ENCODE measurements around the gene OGA.

The OGA gene

DNA sequence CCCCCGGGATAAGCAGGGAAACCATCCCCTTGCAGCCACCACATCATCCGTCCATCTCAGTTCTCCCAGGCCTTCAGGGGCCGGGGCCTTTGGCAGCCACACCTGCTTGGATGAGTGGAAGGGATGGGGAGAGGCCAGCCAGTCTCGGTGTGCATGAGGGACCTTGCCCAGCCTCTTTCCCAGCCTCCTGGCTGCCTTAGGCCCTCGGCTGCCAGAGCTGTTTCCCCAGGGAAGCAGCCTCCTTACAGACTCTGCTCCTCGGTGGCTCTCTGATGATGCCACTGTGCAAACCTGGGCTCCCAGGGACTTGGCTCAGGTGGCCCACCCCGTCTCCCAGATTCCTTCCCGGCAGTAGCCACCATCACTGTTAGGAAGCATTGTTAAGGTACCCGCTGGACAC lies 57.0 kb downstream of the OGA start:
- no peak for DNase-seq (ENCODE audit: low read depth in 2 of 3, low spot score in 2 of 3)

DNA sequence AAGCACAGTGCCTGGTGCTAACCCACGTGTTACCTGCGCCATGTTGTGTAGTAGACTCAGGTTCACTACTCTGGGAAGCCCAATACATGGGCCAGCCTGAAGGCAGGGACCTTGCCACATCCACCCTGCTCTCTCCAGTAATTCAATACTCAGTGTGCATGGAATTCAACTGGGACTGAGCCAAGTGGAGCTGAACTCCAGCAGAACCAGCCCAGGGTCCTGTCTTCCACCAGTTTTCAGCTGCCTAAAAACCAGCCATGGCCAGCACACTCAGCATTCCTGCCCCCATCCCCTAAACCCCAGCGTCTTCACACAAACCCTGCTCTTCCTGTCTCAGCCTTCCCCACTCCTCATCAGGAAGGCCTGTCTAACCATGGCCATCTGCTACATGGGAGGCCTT lies 57.7 kb downstream of the OGA start:
- DNase-seq (ENCODE audit: low read depth in 2 of 3, low spot score in 2 of 3) = no peak

DNA sequence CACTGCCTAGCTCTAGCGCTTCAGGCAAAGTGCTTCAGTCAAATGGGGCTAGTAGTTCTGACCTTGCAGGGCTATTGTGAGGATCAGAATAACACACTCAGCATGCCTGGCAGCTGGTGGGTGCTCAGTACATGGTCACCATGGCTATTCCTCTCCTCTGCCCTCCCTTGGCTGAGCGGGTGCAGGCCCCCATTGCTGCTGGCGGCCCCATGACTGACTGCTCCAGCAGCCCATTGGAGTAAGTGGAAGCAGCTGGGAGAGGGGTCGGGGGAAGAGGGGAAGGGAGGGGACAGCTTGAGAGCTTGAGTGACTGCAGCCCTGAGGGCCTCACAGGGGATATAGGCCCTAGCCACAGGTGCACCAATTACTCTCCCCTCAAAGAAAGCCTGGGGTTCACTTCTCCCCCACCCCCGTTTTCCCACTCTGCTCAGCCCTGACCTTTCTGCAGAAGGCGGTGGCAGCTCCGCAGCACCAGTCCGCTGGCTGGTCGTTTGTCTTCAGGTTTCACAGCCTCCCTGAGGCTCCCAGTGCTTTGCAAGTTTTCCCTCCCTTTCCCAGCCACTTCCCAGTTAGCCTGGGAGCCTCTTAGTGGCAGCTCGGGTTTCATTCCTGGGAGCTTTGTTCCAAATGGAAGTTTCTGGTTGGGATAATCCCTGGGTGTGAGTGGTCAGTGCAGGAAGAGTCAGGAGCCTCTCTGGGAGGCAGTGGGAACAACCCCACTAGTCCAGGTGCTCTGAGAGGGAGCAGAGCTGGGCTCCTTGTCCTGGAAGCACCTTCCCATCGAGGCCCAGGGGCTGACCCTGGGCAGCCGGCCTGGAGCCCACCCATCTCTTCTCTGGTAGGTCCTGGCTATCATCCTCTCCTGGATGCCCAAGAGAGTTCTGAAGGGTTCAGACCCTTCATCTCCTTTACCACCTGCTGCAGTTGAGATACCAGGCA lies 58.7 kb downstream of the OGA start:
- no peak for DNase-seq (ENCODE audit: low read depth in 2 of 3, low spot score in 2 of 3)

DNA sequence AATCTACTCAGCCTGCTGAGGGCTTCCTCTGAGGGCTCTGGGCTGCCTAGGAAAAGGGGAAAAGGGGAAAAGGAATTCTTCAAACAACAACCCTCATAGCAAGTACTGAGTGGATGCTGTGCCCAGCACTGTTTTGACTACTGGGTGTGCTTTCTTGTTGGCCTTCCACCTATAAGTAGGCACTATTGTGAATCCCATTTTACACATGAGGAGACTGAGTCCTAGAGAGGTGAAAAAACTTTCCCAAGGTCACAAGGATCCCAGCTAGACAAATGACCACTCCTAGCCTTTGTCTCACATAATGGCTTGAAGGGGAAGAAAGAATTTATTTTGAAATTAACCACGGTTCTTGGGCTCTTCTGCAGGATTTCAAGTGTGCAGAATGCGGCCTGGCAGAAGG lies 59.4 kb downstream of the OGA start:
- no peak for DNase-seq (ENCODE audit: low read depth in 2 of 3, low spot score in 2 of 3)

DNA sequence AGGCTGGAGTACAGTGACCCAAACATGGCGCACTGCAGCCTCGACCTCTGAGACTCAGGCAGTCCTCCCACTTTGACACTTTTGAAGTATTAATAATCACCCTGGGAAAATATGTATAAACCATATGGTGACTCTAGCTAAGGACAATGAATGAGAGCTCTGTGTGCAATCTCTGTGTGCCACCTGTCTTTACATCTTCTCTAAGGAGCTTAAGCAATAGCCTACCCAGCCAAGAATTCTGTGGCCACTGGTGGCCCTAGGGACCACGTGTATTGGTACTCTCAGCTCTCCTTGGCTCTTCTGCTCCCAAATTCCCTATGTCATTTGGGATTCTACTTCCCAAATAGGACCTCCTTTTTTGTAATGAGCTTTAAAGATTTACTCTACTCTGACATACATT lies 66.0 kb downstream of the OGA start:
- no peak for DNase-seq (ENCODE audit: low read depth in 2 of 3, low spot score in 2 of 3)

DNA sequence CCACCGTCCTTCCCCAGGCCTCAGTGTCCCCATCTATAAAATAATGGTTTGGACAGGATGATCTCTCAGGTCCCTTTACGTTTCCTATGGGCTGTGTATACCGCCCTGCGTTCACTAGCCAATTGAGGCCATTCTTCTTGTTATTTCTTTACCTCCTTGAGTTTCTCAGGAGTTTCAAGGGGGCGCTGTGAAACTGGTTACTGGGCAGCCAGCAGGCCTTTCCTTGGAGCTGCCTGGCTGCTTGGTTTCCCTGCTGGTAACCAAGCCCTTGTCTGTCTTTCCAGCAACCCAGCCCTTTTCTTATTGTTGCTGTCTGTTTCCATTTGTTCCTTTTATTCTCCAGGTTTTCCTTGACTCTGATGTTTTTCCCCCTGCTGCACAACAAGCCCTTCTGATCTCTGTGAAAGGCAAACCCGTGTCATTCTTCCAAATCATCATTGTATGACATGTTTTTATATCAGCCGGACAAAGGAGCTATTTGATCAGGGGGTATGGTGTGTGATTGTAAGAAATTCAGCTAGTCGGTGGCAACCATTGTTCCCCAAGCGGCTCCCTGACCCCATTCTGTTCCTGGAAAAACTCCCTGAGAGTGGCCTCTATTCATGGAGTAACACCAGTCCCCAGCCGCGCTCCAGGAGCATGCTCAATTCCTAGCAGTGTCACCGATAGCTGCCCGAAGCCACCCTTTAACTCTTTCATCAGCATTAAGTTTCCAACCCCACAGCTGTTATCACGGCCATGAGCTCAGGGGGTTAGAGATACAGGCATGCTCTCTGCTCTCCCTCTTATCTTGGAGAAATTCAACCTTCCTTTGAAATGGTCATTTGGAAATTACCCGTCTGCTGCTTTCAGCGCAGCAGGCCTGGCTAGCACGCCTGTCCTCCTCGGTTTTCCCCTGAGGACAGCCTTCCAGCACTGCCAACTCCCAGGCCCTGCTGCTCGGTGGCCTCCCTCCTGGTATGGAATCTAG lies 68.9 kb downstream of the OGA start:
- no peak for DNase-seq (ENCODE audit: low read depth in 2 of 3, low spot score in 2 of 3)

DNA sequence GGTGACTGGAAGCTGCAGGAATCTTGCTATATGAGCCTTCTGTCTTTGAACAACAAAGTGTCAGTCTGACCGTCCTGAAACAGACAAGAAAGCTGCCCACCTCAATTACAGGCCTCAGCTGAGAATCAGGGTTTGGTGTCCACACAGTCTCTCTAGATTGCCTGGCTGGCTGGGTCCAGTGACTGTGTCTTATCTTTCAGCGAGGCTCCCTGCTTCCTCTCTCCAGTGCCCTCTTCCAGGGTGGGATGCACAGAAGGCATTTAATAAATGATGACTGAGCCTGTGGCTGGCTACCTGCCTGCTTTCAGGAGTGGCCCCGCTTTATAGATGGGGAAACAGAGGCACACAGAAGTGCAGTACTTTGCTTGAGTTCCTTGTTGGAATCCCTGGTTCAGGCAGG lies 69.7 kb downstream of the OGA start:
- DNase-seq (ENCODE audit: low read depth in 2 of 3, low spot score in 2 of 3) = no peak

DNA sequence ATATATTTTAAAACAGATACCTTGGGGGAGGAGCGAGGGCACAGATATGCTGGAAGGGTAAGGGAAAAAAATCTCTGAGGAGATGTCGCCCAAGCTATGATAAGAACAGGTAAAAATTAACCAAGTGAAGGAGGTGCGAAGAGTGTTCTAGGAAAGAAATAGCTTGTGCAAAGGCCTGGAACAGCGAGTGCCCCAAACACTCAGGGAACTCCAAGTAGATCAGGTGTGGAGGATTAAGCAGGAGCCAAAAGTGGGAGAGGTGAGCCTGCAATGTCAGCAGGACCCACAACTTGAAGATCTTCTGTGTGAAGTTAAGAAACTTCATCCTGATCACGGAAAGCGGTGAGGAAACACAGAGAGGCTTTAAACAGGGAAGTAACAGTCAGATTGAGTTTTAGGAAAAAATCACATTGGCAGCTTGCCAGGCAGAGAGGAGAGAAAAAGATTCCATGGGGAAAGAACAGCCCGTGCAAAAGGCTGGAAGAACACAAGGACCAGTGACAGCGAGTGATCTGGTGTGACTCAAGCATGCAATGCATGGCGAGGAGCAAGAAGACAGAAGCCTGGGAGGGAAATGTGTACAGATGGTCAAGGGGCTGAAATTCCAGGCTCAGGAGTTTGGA lies 73.1 kb downstream of the OGA start:
- no peak for DNase-seq (ENCODE audit: low read depth in 2 of 3, low spot score in 2 of 3)

DNA sequence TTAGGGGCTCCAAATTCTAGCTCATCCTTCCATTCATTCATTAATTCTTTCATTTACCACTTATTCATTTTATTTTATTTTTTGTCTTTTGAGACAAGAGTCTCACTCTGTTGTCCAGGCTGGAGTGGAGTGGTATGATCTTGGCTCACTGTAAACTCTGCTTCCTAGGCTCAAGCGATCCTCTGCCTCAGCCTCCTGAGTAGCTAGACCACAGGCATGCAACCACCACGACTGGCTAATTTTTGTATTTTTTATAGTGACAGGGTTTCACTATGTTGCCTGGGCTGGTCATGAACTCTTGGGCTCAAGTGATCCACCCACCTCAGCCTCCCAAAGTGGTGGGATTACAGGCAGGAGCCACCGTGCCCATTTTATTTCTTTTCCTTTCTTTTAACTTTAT lies 74.0 kb downstream of the OGA start:
- no peak for DNase-seq (ENCODE audit: low read depth in 2 of 3, low spot score in 2 of 3)

DNA sequence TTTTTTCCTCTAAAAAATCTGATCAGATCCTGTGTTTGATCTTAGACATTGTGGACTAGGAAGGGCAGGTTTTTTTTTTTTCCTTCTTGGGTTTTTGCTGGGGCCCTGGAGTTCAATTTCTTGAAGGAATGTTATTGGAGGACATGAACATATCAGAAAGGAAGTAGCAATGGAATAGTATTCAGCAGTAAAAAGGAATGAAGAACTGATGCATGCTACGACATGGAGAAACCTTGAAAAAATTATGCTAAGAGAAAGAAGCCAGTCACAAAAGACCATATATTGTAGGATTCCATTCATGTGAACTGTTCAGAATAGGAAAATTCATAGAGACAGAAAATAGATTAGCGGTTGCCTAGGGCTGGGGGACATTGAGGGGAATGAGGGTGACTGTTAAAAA lies 76.3 kb downstream of the OGA start:
- DNase-seq (ENCODE audit: low read depth in 2 of 3, low spot score in 2 of 3) = no peak

DNA sequence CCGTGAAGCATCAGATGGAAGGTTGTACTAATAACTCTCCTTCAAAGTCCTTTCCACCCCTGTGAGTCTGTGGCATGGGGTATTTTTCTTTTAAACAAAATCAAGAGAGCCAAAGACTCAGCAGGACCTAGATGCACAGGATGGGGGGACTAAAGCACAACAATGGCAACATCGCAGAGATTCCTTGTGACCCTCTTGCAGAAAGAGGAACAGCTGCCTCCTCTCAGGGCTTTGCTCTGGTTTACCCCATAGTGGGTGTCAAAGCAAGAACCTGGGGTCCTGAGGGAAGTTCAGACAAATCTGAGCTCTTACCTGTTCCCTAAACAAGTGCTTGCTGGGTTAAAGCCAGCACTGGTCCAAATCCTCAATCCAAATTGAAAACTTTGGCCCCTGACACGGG lies 81.6 kb downstream of the OGA start:
- no peak for DNase-seq (ENCODE audit: low read depth in 2 of 3, low spot score in 2 of 3)
